Gastrocnemius medialis (tissue), 4 donors: ENCODE measurements around the gene FREM3.

Experiments
- POLR2A ChIP-seq, 2 donors: fragments of 450-650 bp; IDR thresholded peaks; one replicate each; pipeline ENCODE4 v1.6.1; 2017; ENCODE audit warnings: antibody characterized with exemption in 2 of 2, mild to moderate bottlenecking in 2 of 2, moderate library complexity in 2 of 2
- TF ChIP-seq, protein P1 (sequence below), 5 experiments: fragments of 450-650 bp in 3 of 5; fragments of 200-600 bp in 2 of 5; sonication (generic) in 2 of 5; IDR thresholded peaks in 4 of 5; conservative IDR thresholded peaks in 1 of 5; 1 replicate in 4 of 5; 2 replicates in 1 of 5; pipeline ENCODE4 v1.5.1; 2016 to 2019; ENCODE audit warnings: antibody characterized with exemption in 5 of 5, mild to moderate bottlenecking in 3 of 5, moderate library complexity in 3 of 5

DNA sequence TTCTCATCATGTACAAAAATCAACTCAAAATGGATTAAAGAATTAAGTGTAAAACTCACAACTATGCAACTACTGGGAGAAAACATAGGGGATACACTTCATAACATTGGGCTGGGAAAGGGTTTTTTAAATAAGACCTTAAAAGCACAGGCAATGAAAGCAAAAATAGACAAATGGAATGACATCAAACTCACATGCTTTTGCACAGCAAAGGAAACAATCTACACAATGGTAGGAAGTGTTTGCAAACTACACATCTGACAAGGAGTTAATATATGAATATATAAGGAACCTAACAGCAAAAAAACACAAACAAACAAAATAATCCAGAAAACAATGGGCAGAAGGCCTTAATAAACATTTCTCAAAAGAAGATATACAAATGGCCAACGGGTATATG, 57.9 kb downstream of the FREM3 start:
- TF ChIP-seq, protein P1, sequence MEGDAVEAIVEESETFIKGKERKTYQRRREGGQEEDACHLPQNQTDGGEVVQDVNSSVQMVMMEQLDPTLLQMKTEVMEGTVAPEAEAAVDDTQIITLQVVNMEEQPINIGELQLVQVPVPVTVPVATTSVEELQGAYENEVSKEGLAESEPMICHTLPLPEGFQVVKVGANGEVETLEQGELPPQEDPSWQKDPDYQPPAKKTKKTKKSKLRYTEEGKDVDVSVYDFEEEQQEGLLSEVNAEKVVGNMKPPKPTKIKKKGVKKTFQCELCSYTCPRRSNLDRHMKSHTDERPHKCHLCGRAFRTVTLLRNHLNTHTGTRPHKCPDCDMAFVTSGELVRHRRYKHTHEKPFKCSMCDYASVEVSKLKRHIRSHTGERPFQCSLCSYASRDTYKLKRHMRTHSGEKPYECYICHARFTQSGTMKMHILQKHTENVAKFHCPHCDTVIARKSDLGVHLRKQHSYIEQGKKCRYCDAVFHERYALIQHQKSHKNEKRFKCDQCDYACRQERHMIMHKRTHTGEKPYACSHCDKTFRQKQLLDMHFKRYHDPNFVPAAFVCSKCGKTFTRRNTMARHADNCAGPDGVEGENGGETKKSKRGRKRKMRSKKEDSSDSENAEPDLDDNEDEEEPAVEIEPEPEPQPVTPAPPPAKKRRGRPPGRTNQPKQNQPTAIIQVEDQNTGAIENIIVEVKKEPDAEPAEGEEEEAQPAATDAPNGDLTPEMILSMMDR (IDR thresholded peaks at IDR 0.05 in 4 of 5, conservative IDR thresholded peaks at IDR 0.05 in 1 of 5): no peak
- TF ChIP-seq POLR2A (IDR thresholded peaks at IDR 0.05): no peak
